GM23338 (cell line): ENCODE results near the gene STEEP1. TPM values are rescaled to one million over a fixed set of nuclear protein-coding genes. Genes with fewer than 3 reads are reported as not detected.

Experiments
- CREB1 ChIP-seq: fragments of 250-450 bp; sonication (Bioruptor Pico); IDR thresholded peaks from 2 replicates; pipeline ENCODE4 v1.5.0; 2020; ENCODE audit warnings: low read depth, mild to moderate bottlenecking, moderate library complexity
- EZH2 ChIP-seq: fragments of 200-600 bp; sonication (generic); IDR thresholded peaks from one replicate; pipeline ENCODE4 v1.8.0; 2017; ENCODE audit warnings: antibody characterized with exemption, mild to moderate bottlenecking, low read depth; ENCODE audit not compliant: unreplicated experiment
- EZH2phosphoT487 ChIP-seq: fragments of 200-600 bp; sonication (generic); IDR thresholded peaks from one replicate; pipeline ENCODE4 v1.8.1; 2018; ENCODE audit warnings: antibody characterized with exemption; ENCODE audit not compliant: unreplicated experiment
- NANOG ChIP-seq: IDR thresholded peaks from 2 replicates; pipeline ENCODE4 v1.6.1; 2016; ENCODE audit warnings: antibody characterized with exemption, borderline replicate concordance
- POLR2AphosphoS5 ChIP-seq: IDR thresholded peaks from 2 replicates; pipeline ENCODE4 v1.6.1; 2016; ENCODE audit warnings: antibody characterized with exemption, low read depth
- STAT1 ChIP-seq: IDR thresholded peaks from one replicate; pipeline ENCODE4 v1.6.1; 2016; ENCODE audit warnings: antibody characterized with exemption; ENCODE audit not compliant: unreplicated experiment
- ZNF114 ChIP-seq: fragments of 250-450 bp; sonication (Bioruptor Pico); IDR thresholded peaks from 2 replicates; pipeline ENCODE4 v1.5.0; 2020; ENCODE audit warnings: mild to moderate bottlenecking, moderate library complexity
- ZNF462 ChIP-seq: fragments of 250-450 bp; sonication (Bioruptor Pico); IDR thresholded peaks from 2 replicates; pipeline ENCODE4 v1.5.0; 2020; ENCODE audit warnings: mild to moderate bottlenecking, moderate library complexity
- polyA plus RNA-seq: library from polyadenylated mRNA; unstranded; fragments of >200 nt; fragmentation: Nextera tagmentation; extraction: Ambion mirVana; gene quantifications from 2 replicates; pipeline ENCODE4 v1.2.1, GENCODE V29; 2016
- total RNA-seq: library from RNA; depleted of rRNA; stranded (reverse); fragments of >200 nt; shearing (Covaris generic); gene quantifications from 2 replicates; pipeline ENCODE4 v1.2.3, GENCODE V29; 2014
- TF ChIP-seq, protein P1 (sequence below): IDR thresholded peaks from 2 replicates; pipeline ENCODE4 v1.6.1; 2016; ENCODE audit warnings: antibody characterized with exemption
- TF ChIP-seq, protein P2 (sequence below): IDR thresholded peaks from one replicate; pipeline ENCODE4 v1.6.1; 2018; ENCODE audit warnings: antibody characterized with exemption; ENCODE audit not compliant: unreplicated experiment

STEEP1 gene
- total and polyA plus RNA-seq, 2 experiments from 2014 or later: 16.6 to 42.3 TPM

DNA sequence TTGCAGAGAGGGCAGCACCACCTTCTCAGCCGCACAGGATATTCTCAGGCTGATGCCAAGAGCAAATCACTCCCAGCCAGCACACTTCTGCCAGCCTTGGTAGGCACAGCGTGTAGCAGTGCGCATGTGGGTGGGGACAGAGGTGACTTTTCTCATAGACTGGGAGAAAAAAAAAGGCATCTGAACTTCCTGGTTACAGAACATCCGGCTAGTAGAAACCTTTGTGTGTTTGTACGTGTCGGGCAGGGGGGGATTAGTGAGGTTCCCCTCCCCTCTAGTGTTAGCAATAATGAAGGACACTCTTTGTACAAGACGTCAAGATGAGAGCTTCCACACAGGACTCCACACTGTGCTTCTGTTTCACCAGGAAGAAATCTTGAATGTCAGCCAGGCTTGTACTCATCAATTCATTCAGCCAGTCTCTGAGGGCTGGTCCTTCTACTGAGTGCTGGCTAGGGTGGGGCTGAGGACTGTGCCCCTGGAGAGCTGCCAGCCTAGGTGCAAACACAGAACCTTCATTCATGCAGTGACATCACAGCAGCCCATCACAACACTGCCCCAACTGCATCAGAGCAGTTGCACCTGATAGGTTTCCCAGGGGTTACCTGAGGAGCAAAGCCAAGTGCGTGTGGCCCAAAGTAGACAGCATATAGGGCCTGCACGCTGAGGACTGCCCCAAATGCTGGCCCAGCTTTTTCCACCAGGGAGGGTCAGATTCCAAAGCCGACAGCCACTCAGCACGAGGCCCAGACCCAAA lies 62.3 kb downstream of the STEEP1 start (continued):
- TF ChIP-seq ZNF462: no peak
- TF ChIP-seq ZNF114 (CRISPR knock-in tag): no peak
- TF ChIP-seq CREB1 (CRISPR knock-in tag): no peak
- TF ChIP-seq, protein P1, sequence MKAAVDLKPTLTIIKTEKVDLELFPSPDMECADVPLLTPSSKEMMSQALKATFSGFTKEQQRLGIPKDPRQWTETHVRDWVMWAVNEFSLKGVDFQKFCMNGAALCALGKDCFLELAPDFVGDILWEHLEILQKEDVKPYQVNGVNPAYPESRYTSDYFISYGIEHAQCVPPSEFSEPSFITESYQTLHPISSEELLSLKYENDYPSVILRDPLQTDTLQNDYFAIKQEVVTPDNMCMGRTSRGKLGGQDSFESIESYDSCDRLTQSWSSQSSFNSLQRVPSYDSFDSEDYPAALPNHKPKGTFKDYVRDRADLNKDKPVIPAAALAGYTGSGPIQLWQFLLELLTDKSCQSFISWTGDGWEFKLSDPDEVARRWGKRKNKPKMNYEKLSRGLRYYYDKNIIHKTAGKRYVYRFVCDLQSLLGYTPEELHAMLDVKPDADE: no peak
- no peak for TF ChIP-seq POLR2AphosphoS5
- TF ChIP-seq EZH2: no peak
- TF ChIP-seq, protein P2, sequence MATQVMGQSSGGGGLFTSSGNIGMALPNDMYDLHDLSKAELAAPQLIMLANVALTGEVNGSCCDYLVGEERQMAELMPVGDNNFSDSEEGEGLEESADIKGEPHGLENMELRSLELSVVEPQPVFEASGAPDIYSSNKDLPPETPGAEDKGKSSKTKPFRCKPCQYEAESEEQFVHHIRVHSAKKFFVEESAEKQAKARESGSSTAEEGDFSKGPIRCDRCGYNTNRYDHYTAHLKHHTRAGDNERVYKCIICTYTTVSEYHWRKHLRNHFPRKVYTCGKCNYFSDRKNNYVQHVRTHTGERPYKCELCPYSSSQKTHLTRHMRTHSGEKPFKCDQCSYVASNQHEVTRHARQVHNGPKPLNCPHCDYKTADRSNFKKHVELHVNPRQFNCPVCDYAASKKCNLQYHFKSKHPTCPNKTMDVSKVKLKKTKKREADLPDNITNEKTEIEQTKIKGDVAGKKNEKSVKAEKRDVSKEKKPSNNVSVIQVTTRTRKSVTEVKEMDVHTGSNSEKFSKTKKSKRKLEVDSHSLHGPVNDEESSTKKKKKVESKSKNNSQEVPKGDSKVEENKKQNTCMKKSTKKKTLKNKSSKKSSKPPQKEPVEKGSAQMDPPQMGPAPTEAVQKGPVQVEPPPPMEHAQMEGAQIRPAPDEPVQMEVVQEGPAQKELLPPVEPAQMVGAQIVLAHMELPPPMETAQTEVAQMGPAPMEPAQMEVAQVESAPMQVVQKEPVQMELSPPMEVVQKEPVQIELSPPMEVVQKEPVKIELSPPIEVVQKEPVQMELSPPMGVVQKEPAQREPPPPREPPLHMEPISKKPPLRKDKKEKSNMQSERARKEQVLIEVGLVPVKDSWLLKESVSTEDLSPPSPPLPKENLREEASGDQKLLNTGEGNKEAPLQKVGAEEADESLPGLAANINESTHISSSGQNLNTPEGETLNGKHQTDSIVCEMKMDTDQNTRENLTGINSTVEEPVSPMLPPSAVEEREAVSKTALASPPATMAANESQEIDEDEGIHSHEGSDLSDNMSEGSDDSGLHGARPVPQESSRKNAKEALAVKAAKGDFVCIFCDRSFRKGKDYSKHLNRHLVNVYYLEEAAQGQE: no peak
- TF ChIP-seq NANOG: no peak
- no peak for TF ChIP-seq STAT1
- no peak for TF ChIP-seq EZH2phosphoT487
